DND-41 (cell line): ENCODE results near the gene ITGB1.

Experiments used
- EZH2 ChIP-seq: IDR thresholded peaks from 3 replicates; pipeline ENCODE4 v1.6.1; 2012; ENCODE audit warnings: borderline replicate concordance, low read depth, mild to moderate bottlenecking, moderate library complexity, low read length, inconsistent platforms; ENCODE audit not compliant: severe bottlenecking
- TF ChIP-seq, protein P1 (sequence below): IDR thresholded peaks from 2 replicates; pipeline ENCODE4 v1.5.1; 2012; ENCODE audit warnings: borderline replicate concordance, low read length, moderate library complexity, mild to moderate bottlenecking; ENCODE audit not compliant: poor library complexity, severe bottlenecking; ENCODE audit errors: extremely low read depth

DNA sequence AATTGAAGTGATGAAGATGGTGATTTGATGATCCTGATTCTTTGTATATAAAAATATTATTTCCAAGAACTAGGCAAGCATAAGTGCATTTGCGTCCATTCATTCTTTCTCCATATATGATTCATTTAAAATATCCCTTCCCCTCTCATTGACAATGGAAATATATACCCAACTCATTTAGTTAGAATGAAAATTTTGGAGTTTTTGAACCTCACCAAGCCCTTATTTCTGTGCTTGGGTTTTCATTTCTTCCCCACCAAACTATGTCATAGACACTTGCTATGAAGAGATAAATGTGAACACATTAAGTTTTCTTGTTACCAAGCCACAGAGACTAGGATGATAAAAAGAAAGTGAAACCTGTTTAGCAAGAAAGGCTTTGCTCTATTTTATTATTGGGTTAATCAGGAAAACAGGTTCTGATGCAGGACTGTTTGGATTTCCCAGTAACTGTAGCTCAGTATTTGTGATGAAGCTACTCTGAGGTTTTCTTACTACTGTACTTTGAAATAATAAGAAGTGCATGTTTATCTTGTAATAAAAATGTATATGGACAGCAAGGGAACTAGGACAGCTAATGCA lies 68.3 kb downstream of the ITGB1 start:
- TF ChIP-seq, protein P1, sequence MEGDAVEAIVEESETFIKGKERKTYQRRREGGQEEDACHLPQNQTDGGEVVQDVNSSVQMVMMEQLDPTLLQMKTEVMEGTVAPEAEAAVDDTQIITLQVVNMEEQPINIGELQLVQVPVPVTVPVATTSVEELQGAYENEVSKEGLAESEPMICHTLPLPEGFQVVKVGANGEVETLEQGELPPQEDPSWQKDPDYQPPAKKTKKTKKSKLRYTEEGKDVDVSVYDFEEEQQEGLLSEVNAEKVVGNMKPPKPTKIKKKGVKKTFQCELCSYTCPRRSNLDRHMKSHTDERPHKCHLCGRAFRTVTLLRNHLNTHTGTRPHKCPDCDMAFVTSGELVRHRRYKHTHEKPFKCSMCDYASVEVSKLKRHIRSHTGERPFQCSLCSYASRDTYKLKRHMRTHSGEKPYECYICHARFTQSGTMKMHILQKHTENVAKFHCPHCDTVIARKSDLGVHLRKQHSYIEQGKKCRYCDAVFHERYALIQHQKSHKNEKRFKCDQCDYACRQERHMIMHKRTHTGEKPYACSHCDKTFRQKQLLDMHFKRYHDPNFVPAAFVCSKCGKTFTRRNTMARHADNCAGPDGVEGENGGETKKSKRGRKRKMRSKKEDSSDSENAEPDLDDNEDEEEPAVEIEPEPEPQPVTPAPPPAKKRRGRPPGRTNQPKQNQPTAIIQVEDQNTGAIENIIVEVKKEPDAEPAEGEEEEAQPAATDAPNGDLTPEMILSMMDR, result no peak
- no peak for TF ChIP-seq EZH2
